H1 (cell line): Measurements from ENCODE around the gene CHD6. TPM values are rescaled to one million over a fixed set of nuclear protein-coding genes. Genes with fewer than 3 reads are reported as not detected.

Experiments
- CTCF ChIA-PET: fragments of 300-600 bp; sonication (Branson Sonifier 250); formaldehyde crosslinking; loops from one replicate; lab custom pipeline; 2021; ENCODE audit not compliant: partially characterized antibody; lab: Charles Lee
- POLR2A ChIA-PET: fragments of 300-600 bp; sonication (Branson Sonifier 250); formaldehyde crosslinking; loops from one replicate; lab custom pipeline; 2021; ENCODE audit warnings: inconsistent platforms; ENCODE audit not compliant: partially characterized antibody; lab: Charles Lee
- DNase-seq, 2 experiments: peaks; one replicate each; pipeline versions ENCODE4 v3.0.0 to v3.0.0-alpha.2; 2010 to 2022; ENCODE audit warnings: low spot score in 2 of 2, low read depth in 1 of 2, mixed read lengths in 1 of 2
- FAIRE-seq: peaks from 2 replicates; lab custom pipeline; 2011; peaks lifted over from hg19 to GRCh38; lab: Jason Lieb, UNC
- H2AFZ ChIP-seq: 2 replicates; pipeline ENCODE4 v1.8.1; 2012; ENCODE audit warnings: low read length, inconsistent platforms
- H2AK5ac ChIP-seq: 2 replicates; pipeline ENCODE4 v1.6.1; 2013; ENCODE audit warnings: low read depth, low read length
- H2BK120ac ChIP-seq: replicated peaks from 2 replicates; pipeline ENCODE3; 2013; ENCODE audit warnings: low read depth, low read length, inconsistent platforms
- H2BK12ac ChIP-seq: 2 replicates; pipeline ENCODE4 v1.6.1; 2013; ENCODE audit warnings: low read depth, low read length
- H2BK15ac ChIP-seq: 2 replicates; pipeline ENCODE4 v1.6.1; 2013; ENCODE audit warnings: low read length
- H2BK20ac ChIP-seq: 2 replicates; pipeline ENCODE4 v1.6.1; 2013; ENCODE audit warnings: low read length
- H2BK5ac ChIP-seq: 2 replicates; pipeline ENCODE4 v1.6.1; 2013; ENCODE audit warnings: low read depth, low read length
- H3K14ac ChIP-seq: 2 replicates; pipeline ENCODE4 v1.6.1; 2013; ENCODE audit warnings: inconsistent platforms; ENCODE audit not compliant: insufficient read length
- H3K18ac ChIP-seq: 2 replicates; pipeline ENCODE4 v1.6.1; 2013; ENCODE audit warnings: low read length; ENCODE audit errors: extremely low read depth
- H3K23ac ChIP-seq: 2 replicates; pipeline ENCODE4 v1.6.1; 2013; ENCODE audit warnings: inconsistent platforms; ENCODE audit not compliant: insufficient read length
- H3K23me2 ChIP-seq: 2 replicates; pipeline ENCODE4 v1.6.1; 2013; ENCODE audit warnings: low read depth, low read length
- H3K27ac ChIP-seq: 2 replicates; pipeline ENCODE4 v1.6.1; 2011; ENCODE audit warnings: low read depth, low read length, inconsistent platforms
- H3K27me3 ChIP-seq, 4 experiments: replicated peaks in 1 of 4; 1 replicate in 1 of 4; 2 replicates in 3 of 4; pipeline versions ENCODE4 v1.6.1 to v1.8.1; 2011 to 2013; ENCODE audit warnings: low read length in 3 of 4, mild to moderate bottlenecking in 3 of 4, inconsistent platforms in 2 of 4, mixed read lengths in 2 of 4, moderate library complexity in 1 of 4; ENCODE audit not compliant: control insufficient read depth in 3 of 4, insufficient read depth in 3 of 4; ENCODE audit errors: extremely low read depth in 1 of 4
- H3K36me3 ChIP-seq, 4 experiments: 2 replicates each; pipeline versions ENCODE4 v1.6.1 to v1.8.1; 2011 to 2013; ENCODE audit warnings: mild to moderate bottlenecking in 4 of 4, low read length in 3 of 4, moderate library complexity in 2 of 4, control low read depth in 1 of 4, inconsistent platforms in 1 of 4; ENCODE audit not compliant: insufficient read depth in 4 of 4, control insufficient read depth in 2 of 4
- H3K4ac ChIP-seq: replicated peaks from 2 replicates; pipeline ENCODE3; 2013; ENCODE audit warnings: low read length, low read depth, mixed read lengths, inconsistent platforms; ENCODE audit not compliant: insufficient read length
- H3K4me1 ChIP-seq, 4 experiments: replicated peaks in 1 of 4; 1 replicate in 1 of 4; 2 replicates in 3 of 4; pipeline versions ENCODE4 v1.6.1 to v1.8.1; 2011 to 2013; ENCODE audit warnings: low read length in 3 of 4, inconsistent platforms in 2 of 4, mixed read lengths in 1 of 4; ENCODE audit not compliant: insufficient read depth in 4 of 4, control insufficient read depth in 3 of 4
- H3K4me2 ChIP-seq, 2 experiments: 2 replicates each; pipeline versions ENCODE4 v1.6.1 to v1.8.1; 2011 to 2013; ENCODE audit warnings: low read depth in 2 of 2, low read length in 2 of 2, control low read depth in 1 of 2, inconsistent platforms in 1 of 2, mild to moderate bottlenecking in 1 of 2; ENCODE audit not compliant: insufficient read depth in 1 of 2
- H3K4me3 ChIP-seq, 4 experiments: fragments of 200-600, 300-600 bp in 1 of 4; sonication (generic), shearing (Covaris generic), sonication (Bioruptor Twin) in 1 of 4; 2 replicates each; pipeline versions ENCODE4 v1.5.1 to v1.8.1; 2011 to 2016; ENCODE audit warnings: low read length in 4 of 4, low read depth in 3 of 4, control low read depth in 2 of 4, inconsistent platforms in 2 of 4, mild to moderate bottlenecking in 2 of 4, mixed read lengths in 1 of 4, moderate library complexity in 1 of 4; ENCODE audit not compliant: insufficient read depth in 2 of 4; ENCODE audit errors: extremely low read depth in 1 of 4
- H3K56ac ChIP-seq: replicated peaks from 2 replicates; pipeline ENCODE3; 2013; ENCODE audit warnings: low read depth, mild to moderate bottlenecking, mixed read lengths, low read length, inconsistent platforms; ENCODE audit not compliant: insufficient read length
- H3K79me1 ChIP-seq: 2 replicates; pipeline ENCODE4 v1.6.1; 2013; ENCODE audit warnings: low read depth, low read length, control low read depth
- H3K79me2 ChIP-seq, 2 experiments: 2 replicates each; pipeline versions ENCODE4 v1.6.1 to v1.8.1; 2012 to 2013; ENCODE audit warnings: low read length in 2 of 2, mild to moderate bottlenecking in 2 of 2, inconsistent platforms in 1 of 2; ENCODE audit not compliant: insufficient read depth in 2 of 2, control insufficient read depth in 1 of 2
- H3K9ac ChIP-seq, 4 experiments: replicated peaks in 1 of 4; 1 replicate in 1 of 4; 2 replicates in 3 of 4; pipeline versions ENCODE4 v1.6.1 to v1.8.1; 2011 to 2013; ENCODE audit warnings: low read depth in 3 of 4, low read length in 3 of 4, control low read depth in 2 of 4, mild to moderate bottlenecking in 2 of 4, moderate library complexity in 2 of 4, inconsistent platforms in 1 of 4; ENCODE audit errors: extremely low read depth in 1 of 4
- H3K9me3 ChIP-seq, 2 experiments: 2 replicates each; pipeline versions ENCODE4 v1.6.1 to v1.8.1; 2012 to 2013; ENCODE audit warnings: mild to moderate bottlenecking in 2 of 2, moderate library complexity in 2 of 2, control low read depth in 1 of 2, inconsistent platforms in 1 of 2, low read depth in 1 of 2, low read length in 1 of 2, mixed read lengths in 1 of 2; ENCODE audit not compliant: insufficient read depth in 2 of 2
- H4K20me1 ChIP-seq, 2 experiments: replicated peaks in 1 of 2; 2 replicates each; pipeline versions ENCODE3 to v1.8.1; 2011 to 2013; ENCODE audit warnings: inconsistent platforms in 2 of 2, low read length in 2 of 2, mild to moderate bottlenecking in 1 of 2; ENCODE audit not compliant: insufficient read depth in 2 of 2, control insufficient read depth in 1 of 2
- H4K5ac ChIP-seq: 2 replicates; pipeline ENCODE4 v1.6.1; 2013; ENCODE audit warnings: low read length, low read depth, mixed read lengths, inconsistent platforms; ENCODE audit not compliant: insufficient read length
- H4K8ac ChIP-seq: 2 replicates; pipeline ENCODE4 v1.8.0; 2013; ENCODE audit warnings: mild to moderate bottlenecking, moderate library complexity, low read length, inconsistent platforms; ENCODE audit not compliant: insufficient read depth; ENCODE audit errors: extremely low read depth
- H4K91ac ChIP-seq: replicated peaks from 2 replicates; pipeline ENCODE3; 2013; ENCODE audit warnings: low read length, mixed read lengths, inconsistent platforms; ENCODE audit not compliant: insufficient read length
- ASH2L ChIP-seq: fragments of 200-600, 300-600 bp; sonication (generic); IDR thresholded peaks from one replicate; pipeline ENCODE4 v1.7.1; 2017; ENCODE audit warnings: low read length
- CTCF ChIP-seq, 3 experiments: IDR thresholded peaks; 1 replicate in 2 of 3; 2 replicates in 1 of 3; pipeline versions ENCODE4 v1.5.1 to v1.6.1; 2011; ENCODE audit warnings: low read length in 3 of 3, mild to moderate bottlenecking in 3 of 3, inconsistent platforms in 2 of 3, low read depth in 1 of 3, moderate library complexity in 1 of 3; ENCODE audit not compliant: insufficient read depth in 1 of 3; ENCODE audit errors: control extremely low read depth in 1 of 3
- E2F6 ChIP-seq: IDR thresholded peaks from 2 replicates; pipeline ENCODE4 v1.6.1; 2012; ENCODE audit warnings: inconsistent platforms
- EGR1 ChIP-seq: IDR thresholded peaks from 2 replicates; pipeline ENCODE4 v1.6.1; 2011; ENCODE audit warnings: low read depth, low read length, borderline replicate concordance
- HDAC6 ChIP-seq: IDR thresholded peaks from one replicate; pipeline ENCODE4 v1.7.1; 2012; ENCODE audit warnings: low read depth, mild to moderate bottlenecking, inconsistent platforms, low read length, moderate library complexity
- NRF1 ChIP-seq: IDR thresholded peaks from 2 replicates; pipeline ENCODE4 v1.6.1; 2011; ENCODE audit warnings: mild to moderate bottlenecking, low read depth, low read length, improper control_type of control experiment
- POLR2AphosphoS5 ChIP-seq: IDR thresholded peaks from 2 replicates; pipeline ENCODE4 v1.6.1; 2011; ENCODE audit warnings: low read depth, low read length
- SIRT6 ChIP-seq: IDR thresholded peaks from one replicate; pipeline ENCODE4 v1.7.1; 2012; ENCODE audit warnings: low read length, inconsistent platforms
- SP4 ChIP-seq: IDR thresholded peaks from 2 replicates; pipeline ENCODE4 v1.6.1; 2012; ENCODE audit warnings: low read length, inconsistent platforms
- SRF ChIP-seq: IDR thresholded peaks from 2 replicates; pipeline ENCODE4 v1.6.1; 2011; ENCODE audit warnings: mild to moderate bottlenecking, low read depth, low read length, moderate library complexity
- TEAD4 ChIP-seq: IDR thresholded peaks from 2 replicates; pipeline ENCODE4 v1.6.1; 2012; ENCODE audit warnings: low read depth, low read length, inconsistent platforms, mixed read lengths
- WGBS, 2 experiments: shearing (Covaris generic) in 1 of 2; methylation state at CpG; one replicate each; pipeline versions ENCODE4 v1.1.6 to v1.1.7; 2013 to 2015; ENCODE audit warnings: low lambda C conversion rate in 2 of 2, mixed read lengths in 2 of 2, inconsistent platforms in 1 of 2, low coverage in 1 of 2, missing lambda C conversion rate in 1 of 2; ENCODE audit not compliant: insufficient replicate concordance in 2 of 2, insufficient coverage in 1 of 2, insufficient read length in 1 of 2; ENCODE audit errors: extremely low coverage in 1 of 2, missing lambda C conversion rate in 1 of 2; 5-methylcytosine and 5-hydroxymethylcytosine counted together
- polyA plus RNA-seq, 7 experiments: library from polyadenylated mRNA; depleted of rRNA in 3 of 7; stranded (reverse) in 5 of 7; unstranded in 2 of 7; fragments of >200 nt in 5 of 7; fragments of 200-250 nt in 2 of 7; gene quantifications; 1 replicate in 5 of 7; 2 replicates in 1 of 7; 4 replicates in 1 of 7; pipeline versions ENCODE4 v1.2.1 to v1.2.3, GENCODE V29; 2011 to 2013; ENCODE audit warnings: missing spikeins in 2 of 7, mixed read lengths in 2 of 7
- total RNA-seq: library from RNA; stranded (reverse); fragmentation: NEBNext Ultra II Directional; extraction: Animal tissue kit (Norgen Biotek cat#: 25700); gene quantifications from 2 replicates; pipeline ENCODE4 v1.2.1, GENCODE V29; 2021

Gene CHD6
- total and polyA plus RNA-seq, 2 of the 8 experiments (the other 6 are each of a cell fraction or from before 2014, with no cell fraction given) = 11.1 to 62.9 TPM

- no peaks in the 10 kb centered on the region for H3K9me3 ChIP-seq
- H2AFZ ChIP-seq = no peak overlapping the region
- H4K20me1 ChIP-seq = peaks cover 1 to 8% of the 10 kb centered on the region in 2 experiments
- no peak overlapping the region for H2BK20ac ChIP-seq
- H2BK5ac ChIP-seq = no peak overlapping the region
- TF ChIP-seq TEAD4 (no peak), SIRT6 (no peak), ASH2L (no peak), POLR2AphosphoS5 (no peak), E2F6 (no peak), HDAC6 (no peak), SRF (no peak), NRF1 (no peak), CTCF (IDR thresholded peaks at IDR 0.05; ENCODE audit: control extremely low read depth in 1 of 3, insufficient read depth in 1 of 3, low read depth in 1 of 3, low read length in 3 of 3) (no peak), SP4 (no peak), EGR1 (no peak)
- ChIA-PET POLR2A (interaction anchor here (1.5 kb wide), 1 partner anchor 9 kb away, joined by 3 read pairs; no protein-coding TSS in a partner anchor), CTCF (interaction anchor here (4.2 kb wide), 1 partner anchor 66 kb away, joined by 29 read pairs; the partner anchor contains the start of gene LPIN3)
- H3K36me3 ChIP-seq = peaks cover 25 to 96% (median 64%) of the 10 kb centered on the region in 4 experiments
- WGBS, 2 experiments = 92% methylated on average over 5 of the region's 5 CpGs; no CpG with 5 or more reads in 1 of the 2 experiments
- H2AK5ac ChIP-seq = no peak overlapping the region
- no peak overlapping the region for H4K8ac ChIP-seq
- DNase-seq (no peak), FAIRE-seq (no peak)
- no peak overlapping the region for H3K4me3 ChIP-seq
- H3K23ac ChIP-seq = no peak overlapping the region
- H3K23me2 ChIP-seq = no peaks in the 10 kb centered on the region
- no peak overlapping the region for H2BK12ac ChIP-seq
- H3K9ac ChIP-seq = no peak overlapping the region
- H3K79me2 ChIP-seq = no peaks in the 10 kb centered on the region
- no peak overlapping the region for H3K14ac ChIP-seq
- no peaks in the 10 kb centered on the region for H3K4me1 ChIP-seq
- H3K27me3 ChIP-seq = no peaks in the 10 kb centered on the region
- H3K56ac ChIP-seq = no peak overlapping the region
- no peak overlapping the region for H3K4me2 ChIP-seq
- H4K91ac ChIP-seq = no peak overlapping the region
- H3K4ac ChIP-seq = no peak overlapping the region
- no peak overlapping the region for H3K27ac ChIP-seq
- no peak overlapping the region for H2BK15ac ChIP-seq
- H2BK120ac ChIP-seq = no peak overlapping the region
- no peak overlapping the region for H4K5ac ChIP-seq
- no peak overlapping the region for H3K18ac ChIP-seq
- H3K79me1 ChIP-seq = no peaks in the 10 kb centered on the region
Observed at GRCh38 chr20:41408156-41408794, 209.9 kb downstream of the CHD6 start.
